H9 (cell line): ENCODE measurements around the gene RASGEF1C. TPM values are rescaled to one million over a fixed set of nuclear protein-coding genes. Genes with fewer than 3 reads are reported as not detected.

Experiments
- DNase-seq: peaks from one replicate; pipeline ENCODE4 v3.0.0-alpha.2; 2017
- H2AFZ ChIP-seq: one replicate; pipeline ENCODE4 v1.6.1; 2013; ENCODE audit warnings: mild to moderate bottlenecking, low read length, control low read depth, moderate library complexity
- H2AK5ac ChIP-seq: 2 replicates; pipeline ENCODE4 v1.6.1; 2013; ENCODE audit warnings: low read length, control low read depth, mixed read lengths; ENCODE audit not compliant: insufficient read length
- H2BK120ac ChIP-seq: one replicate; pipeline ENCODE4 v1.6.1; 2013; ENCODE audit warnings: low read depth, mild to moderate bottlenecking, low read length, control low read depth, inconsistent platforms; ENCODE audit not compliant: poor library complexity, severe bottlenecking
- H2BK12ac ChIP-seq: 2 replicates; pipeline ENCODE4 v1.6.1; 2013; ENCODE audit warnings: low read length, control low read depth, mixed read lengths, low read depth; ENCODE audit not compliant: insufficient read length
- H2BK15ac ChIP-seq: 2 replicates; pipeline ENCODE4 v1.6.1; 2013; ENCODE audit warnings: low read depth, low read length, control low read depth
- H2BK20ac ChIP-seq: one replicate; pipeline ENCODE4 v1.6.1; 2013; ENCODE audit warnings: low read depth, mild to moderate bottlenecking, low read length, control low read depth, inconsistent platforms; ENCODE audit not compliant: poor library complexity, severe bottlenecking
- H2BK5ac ChIP-seq: 2 replicates; pipeline ENCODE4 v1.6.1; 2013; ENCODE audit warnings: low read length, control low read depth, mixed read lengths; ENCODE audit not compliant: insufficient read length
- H3K14ac ChIP-seq: 2 replicates; pipeline ENCODE4 v1.6.1; 2013; ENCODE audit warnings: low read length, control low read depth; ENCODE audit not compliant: insufficient read depth
- H3K18ac ChIP-seq: 2 replicates; pipeline ENCODE4 v1.6.1; 2013; ENCODE audit warnings: low read depth, mild to moderate bottlenecking, mixed read lengths, low read length, control low read depth; ENCODE audit not compliant: insufficient read length
- H3K23ac ChIP-seq: 2 replicates; pipeline ENCODE4 v1.6.1; 2013; ENCODE audit warnings: low read length, control low read depth, mixed read lengths, low read depth; ENCODE audit not compliant: insufficient read length
- H3K23me2 ChIP-seq: 2 replicates; pipeline ENCODE4 v1.6.1; 2013; ENCODE audit warnings: low read depth, mild to moderate bottlenecking, mixed read lengths, low read length, control low read depth; ENCODE audit not compliant: insufficient read length, poor library complexity, severe bottlenecking
- H3K27ac ChIP-seq: 2 replicates; pipeline ENCODE4 v1.5.1; 2013; ENCODE audit warnings: low read length, control low read depth, mixed read lengths, low read depth; ENCODE audit not compliant: insufficient read length
- H3K27me3 ChIP-seq: 2 replicates; pipeline ENCODE4 v1.6.1; 2013; ENCODE audit warnings: low read length, control low read depth, inconsistent platforms; ENCODE audit not compliant: insufficient read depth
- H3K4ac ChIP-seq: 2 replicates; pipeline ENCODE4 v1.6.1; 2013; ENCODE audit warnings: low read depth, mild to moderate bottlenecking, control low read depth, inconsistent platforms, low read length, moderate library complexity
- H3K4me1 ChIP-seq: 2 replicates; pipeline ENCODE4 v1.6.1; 2013; ENCODE audit warnings: low read length, control low read depth, inconsistent platforms; ENCODE audit not compliant: insufficient read depth
- H3K4me2 ChIP-seq: 2 replicates; pipeline ENCODE4 v1.6.1; 2013; ENCODE audit warnings: low read length, control low read depth, mixed read lengths; ENCODE audit not compliant: insufficient read length, insufficient read depth
- H3K56ac ChIP-seq: 2 replicates; pipeline ENCODE4 v1.6.1; 2013; ENCODE audit warnings: low read depth, mild to moderate bottlenecking, mixed read lengths, low read length, control low read depth; ENCODE audit not compliant: insufficient read length
- H3K79me1 ChIP-seq: 2 replicates; pipeline ENCODE4 v1.6.1; 2013; ENCODE audit warnings: low read depth, mild to moderate bottlenecking, moderate library complexity, low read length, control low read depth, inconsistent platforms; ENCODE audit not compliant: insufficient read depth, poor library complexity, severe bottlenecking
- H3K79me2 ChIP-seq: 2 replicates; pipeline ENCODE4 v1.6.1; 2013; ENCODE audit warnings: low read length, control low read depth, inconsistent platforms; ENCODE audit not compliant: insufficient read depth
- H3K9ac ChIP-seq: 2 replicates; pipeline ENCODE4 v1.6.1; 2013; ENCODE audit warnings: low read length, control low read depth, mixed read lengths; ENCODE audit not compliant: insufficient read length; ENCODE audit errors: extremely low read depth
- H3K9me3 ChIP-seq: one replicate; pipeline ENCODE4 v1.6.1; 2013; ENCODE audit warnings: low read depth, low read length, inconsistent platforms; ENCODE audit not compliant: control insufficient read depth
- H3T11ph ChIP-seq: one replicate; pipeline ENCODE4 v1.6.1; 2013; ENCODE audit warnings: mild to moderate bottlenecking, low read length, control low read depth, inconsistent platforms
- H4K20me1 ChIP-seq: one replicate; pipeline ENCODE4 v1.6.1; 2013; ENCODE audit not compliant: control insufficient read depth, insufficient read length, insufficient read depth
- H4K5ac ChIP-seq: 2 replicates; pipeline ENCODE4 v1.6.1; 2013; ENCODE audit warnings: low read depth, mild to moderate bottlenecking, mixed read lengths, low read length, control low read depth; ENCODE audit not compliant: insufficient read length
- H4K8ac ChIP-seq: replicated peaks from 2 replicates; pipeline ENCODE4 v1.6.1; 2013; ENCODE audit warnings: low read length, control low read depth, mixed read lengths, low read depth; ENCODE audit not compliant: insufficient read length
- H4K91ac ChIP-seq: 2 replicates; pipeline ENCODE4 v1.6.1; 2013; ENCODE audit warnings: low read depth, mild to moderate bottlenecking, moderate library complexity, mixed read lengths, low read length, control low read depth; ENCODE audit not compliant: insufficient read length
- H3K27ac Mint-ChIP-seq, 3 experiments: 2 replicates in 2 of 3; 3 replicates in 1 of 3; pipeline ENCODE4 v1.8.0; 2020 to 2021; ENCODE audit warnings: mixed read lengths in 3 of 3, mild to moderate bottlenecking in 1 of 3, moderate library complexity in 1 of 3
- H3K27me3 Mint-ChIP-seq: 2 replicates; pipeline ENCODE4 v1.8.0; 2021; ENCODE audit warnings: low read depth, mild to moderate bottlenecking, moderate library complexity, mixed read lengths
- H3K36me3 Mint-ChIP-seq, 3 experiments: 2 replicates in 2 of 3; 3 replicates in 1 of 3; pipeline ENCODE4 v1.8.0; 2020 to 2021; ENCODE audit warnings: low read depth in 3 of 3, mixed read lengths in 3 of 3; ENCODE audit not compliant: insufficient read depth in 1 of 3
- H3K4me1 Mint-ChIP-seq, 2 experiments: 2 replicates each; pipeline ENCODE4 v1.8.0; 2020; ENCODE audit warnings: mixed read lengths in 2 of 2
- H3K4me3 Mint-ChIP-seq, 2 experiments: 2 replicates in 1 of 2; 3 replicates in 1 of 2; pipeline ENCODE4 v1.8.0; 2020 to 2021; ENCODE audit warnings: mild to moderate bottlenecking in 2 of 2, mixed read lengths in 2 of 2, moderate library complexity in 1 of 2
- H3K9me3 Mint-ChIP-seq, 2 experiments: 2 replicates in 1 of 2; 3 replicates in 1 of 2; pipeline ENCODE4 v1.8.0; 2020; ENCODE audit warnings: mild to moderate bottlenecking in 2 of 2, mixed read lengths in 2 of 2, moderate library complexity in 1 of 2
- CTCF ChIP-seq: fragments of 200-600 bp; sonication (generic); conservative IDR thresholded peaks from 3 replicates; pipeline ENCODE4 v1.8.0; 2021; ENCODE audit warnings: antibody characterized with exemption, mild to moderate bottlenecking
- WGBS: extraction: QIAGEN DNeasy Blood & Tissue Kit; methylation state at CpG from one replicate; pipeline ENCODE4 v1.1.7; 2013; ENCODE audit warnings: missing lambda C conversion rate, low lambda C conversion rate, mixed read lengths; ENCODE audit not compliant: insufficient read length; ENCODE audit errors: extremely low coverage; 5-methylcytosine and 5-hydroxymethylcytosine counted together
- total RNA-seq: library from RNA; stranded (reverse); gene quantifications from 2 replicates; pipeline ENCODE4 v1.2.1, GENCODE V29; 2021

The RASGEF1C gene
- total RNA-seq, 1 experiment from 2014 or later: 0.83 TPM

GRCh38 chr5:180173198-180173544 lies 35.8 kb downstream of the RASGEF1C start:
- Histone ChIP-seq H4K5ac (no peak overlapping the region), H2BK15ac (no peak overlapping the region), H4K20me1 (no peaks in the 10 kb centered on the region), H2BK20ac (no peak overlapping the region), H3K9me3 (no peaks in the 10 kb centered on the region), H3K18ac (no peak overlapping the region), H3K56ac (no peak overlapping the region), H3K14ac (no peak overlapping the region; the same call in 1 of the 2 replicates), H3K27me3 (no peaks in the 10 kb centered on the region), H4K8ac (no peak overlapping the region), H3K27ac (no peak overlapping the region), H3K9ac (no peak overlapping the region), H3T11ph (no peak overlapping the region), H3K4me2 (no peak overlapping the region), H3K79me2 (no peaks in the 10 kb centered on the region), H3K23ac (no peak overlapping the region), H4K91ac (no peak overlapping the region), H2AK5ac (no peak overlapping the region), H2BK120ac (no peak overlapping the region), H3K79me1 (no peaks in the 10 kb centered on the region), H2BK12ac (no peak overlapping the region), H3K4ac (no peak overlapping the region), H3K4me1 (no peaks in the 10 kb centered on the region; the same call in 1 of the 2 replicates), H2AFZ (no peak overlapping the region), H2BK5ac (no peak overlapping the region), H3K23me2 (no peaks in the 10 kb centered on the region)
- DNase-seq: no peak
- WGBS: no CpG with 5 or more reads among the region's 4 CpGs
- Mint-ChIP-seq H3K4me1 (peaks cover 11 to 24% of the 10 kb centered on the region in 2 experiments), H3K4me3 (no peak overlapping the region), H3K27me3 (no peaks in the 10 kb centered on the region), H3K27ac (peak overlapping the region in 1 of 3 experiments; percentile 39; a peak in 1 of 7 replicates), H3K36me3 (no peaks in the 10 kb centered on the region; a peak in 1 of 7 replicates), H3K9me3 (no peaks in the 10 kb centered on the region)
- no peak for TF ChIP-seq CTCF
